Vagina (tissue), 2 donors: ENCODE data around the gene MAP4K4.

ENCODE experiments used
- CTCF ChIP-seq, 3 experiments: fragments of 450-650 bp in 2 of 3; fragments of 200-600 bp in 1 of 3; sonication (generic) in 1 of 3; IDR thresholded peaks; one replicate each; pipeline ENCODE4 v1.5.1; 2017 to 2019; ENCODE audit warnings: antibody characterized with exemption in 3 of 3, mild to moderate bottlenecking in 2 of 3, moderate library complexity in 2 of 3
- POLR2A ChIP-seq, 2 donors: fragments of 450-650 bp; IDR thresholded peaks; one replicate each; pipeline ENCODE4 v1.6.1; 2017; ENCODE audit warnings: antibody characterized with exemption in 2 of 2, mild to moderate bottlenecking in 2 of 2, moderate library complexity in 2 of 2
- POLR2AphosphoS5 ChIP-seq, 2 donors: sonication (generic); formaldehyde crosslinking; IDR thresholded peaks; one replicate each; pipeline ENCODE4 v1.9.0; 2017; ENCODE audit warnings: antibody characterized with exemption in 2 of 2, mild to moderate bottlenecking in 2 of 2, low read depth in 1 of 2; ENCODE audit not compliant: insufficient read depth in 1 of 2

GRCh38 chr2:101731221-101732054 lies 33.9 kb downstream of the MAP4K4 start:
- no peak for TF ChIP-seq POLR2A (IDR thresholded peaks at IDR 0.05)
- TF ChIP-seq CTCF (IDR thresholded peaks at IDR 0.05): no peak
- no peak for TF ChIP-seq POLR2AphosphoS5 (IDR thresholded peaks at IDR 0.05; ENCODE audit: insufficient read depth in 1 of 2, low read depth in 1 of 2)
